COLO668 (cell line): ENCODE results near the gene PSMA7.
A peak's percentile ranks its signal among the peaks of the same experiment; 100 is the strongest.

Experiments
- DNase-seq: peaks from one replicate; lab custom pipeline; 2025; ENCODE audit not compliant: unreplicated experiment; lab: John Stamatoyannopoulos, UW

PSMA7 gene

GRCh38 chr20:62143081-62143956, at the start of gene PSMA7, which contains the start of gene SS18L1:
PSMA7 (minus strand) TSS chr20:62143394; CDS start chr20:62143303, 91 bp downstream.
SS18L1 (plus strand) TSS chr20:62143769; CDS start chr20:62143821, 52 bp downstream.
- DNase-seq = peak; percentile 97

- no peak for DNase-seq
Measured at GRCh38 chr20:62192635-62193034, 49.4 kb upstream of the PSMA7 start.

GRCh38 chr20:62191781-62192559, 48.8 kb upstream of the PSMA7 start:
- no peak for DNase-seq

GRCh38 chr20:62190639-62191411, 47.6 kb upstream of the PSMA7 start:
- no peak for DNase-seq

- no peak for DNase-seq
Measured at GRCh38 chr20:62186887-62187866, 44.0 kb upstream of the PSMA7 start.

GRCh38 chr20:62186096-62186426, 42.9 kb upstream of the PSMA7 start:
- DNase-seq = no peak

GRCh38 chr20:62183426-62184142, 40.4 kb upstream of the PSMA7 start:
- DNase-seq = no peak

GRCh38 chr20:62182469-62183425, 39.6 kb upstream of the PSMA7 start, which contains the start of gene MTG2:
MTG2 (plus strand) TSS chr20:62183028; CDS start chr20:62193421, 10,393 bp downstream.
- DNase-seq = peak; percentile 98

GRCh38 chr20:62181808-62182207, 38.6 kb upstream of the PSMA7 start:
- DNase-seq = no peak

GRCh38 chr20:62179162-62179504, 35.9 kb upstream of the PSMA7 start:
- DNase-seq = no peak

GRCh38 chr20:62178316-62179161, 35.3 kb upstream of the PSMA7 start:
- DNase-seq = no peak

GRCh38 chr20:62177307-62177706, 34.1 kb upstream of the PSMA7 start:
- DNase-seq = no peak

- no peak for DNase-seq
Measured at GRCh38 chr20:62176866-62177265, 33.7 kb upstream of the PSMA7 start.

- no peak for DNase-seq
Measured at GRCh38 chr20:62175711-62176110, 32.5 kb upstream of the PSMA7 start.

GRCh38 chr20:62174870-62175624, 31.9 kb upstream of the PSMA7 start:
- DNase-seq = no peak

GRCh38 chr20:62174021-62174804, 31.0 kb upstream of the PSMA7 start:
- DNase-seq = no peak
